NK-92 (cell line): ENCODE results near the gene VPS33B.
"Not testable (repeated sequence)": the region's sequence is repeated elsewhere in the genome, so short reads cannot be mapped to it uniquely, and the experiment has no call there.

Experiments used
- DNase-seq: peaks from one replicate; lab custom pipeline; 2025; ENCODE audit not compliant: unreplicated experiment; lab: John Stamatoyannopoulos, UW

The VPS33B gene

GRCh38 chr15:91032919-91033803 is 10.8 kb upstream of the VPS33B start:
- DNase-seq = no peak

DNA sequence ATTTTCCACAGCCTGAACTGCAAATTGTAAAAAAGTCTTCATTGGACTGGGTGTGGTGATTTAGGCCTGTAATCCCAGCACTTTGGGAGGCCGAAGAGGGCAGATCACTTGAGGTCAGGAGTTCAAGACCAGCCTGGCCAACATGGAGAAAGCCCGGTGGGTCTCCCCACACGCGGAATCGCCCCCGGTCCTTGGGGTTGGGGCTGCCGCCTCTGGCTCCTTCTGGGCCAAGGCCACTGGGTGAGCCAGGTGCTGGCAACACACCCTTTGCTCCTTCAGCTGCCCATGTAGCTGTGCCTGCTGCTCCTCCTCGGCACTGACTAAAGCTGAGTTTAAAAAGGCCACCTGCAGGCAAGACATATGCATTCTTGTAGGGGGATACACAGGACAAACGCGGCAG is 9.4 kb upstream of the VPS33B start:
- no peak for DNase-seq

GRCh38 chr15:91027677-91028076 is 5.3 kb upstream of the VPS33B start:
- no peak for DNase-seq

DNA sequence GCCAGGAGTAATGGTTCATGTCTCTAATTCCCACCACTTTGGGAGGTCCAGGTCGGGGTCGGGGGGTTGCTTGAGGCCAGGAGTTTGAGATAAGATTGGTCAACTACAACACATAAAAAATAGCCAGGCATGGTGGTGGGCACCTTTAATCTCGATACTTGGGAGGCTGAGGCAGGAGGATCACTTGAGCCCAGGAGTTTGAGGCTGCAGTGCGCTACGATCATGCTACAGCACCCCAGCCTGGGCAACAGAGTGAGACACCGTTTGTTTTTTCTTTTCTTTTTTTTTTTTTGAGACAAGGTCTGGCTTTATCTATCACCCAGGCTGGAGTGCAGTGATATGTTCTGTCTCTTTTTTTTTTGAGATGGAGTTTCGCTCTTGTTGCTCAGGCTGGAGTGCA is 1.3 kb upstream of the VPS33B start:
- DNase-seq = no peak

DNA sequence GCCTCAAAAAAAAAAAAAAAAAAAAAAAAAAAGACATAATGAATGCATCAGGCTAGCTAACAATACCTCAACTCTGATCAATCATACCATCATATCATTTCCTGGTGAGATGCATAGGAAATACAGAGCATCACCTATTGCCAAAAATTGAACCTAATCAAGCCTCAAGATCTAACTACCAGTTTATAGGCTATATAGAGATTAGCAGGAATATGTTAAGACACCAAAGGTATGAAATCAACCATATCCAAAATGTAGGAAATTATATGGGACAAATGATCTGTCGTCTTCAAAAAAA is 387 bp upstream of the VPS33B start:
- no peak for DNase-seq

GRCh38 chr15:91021516-91022074 is 799 bp downstream of the VPS33B start:
- no peak for DNase-seq

DNA sequence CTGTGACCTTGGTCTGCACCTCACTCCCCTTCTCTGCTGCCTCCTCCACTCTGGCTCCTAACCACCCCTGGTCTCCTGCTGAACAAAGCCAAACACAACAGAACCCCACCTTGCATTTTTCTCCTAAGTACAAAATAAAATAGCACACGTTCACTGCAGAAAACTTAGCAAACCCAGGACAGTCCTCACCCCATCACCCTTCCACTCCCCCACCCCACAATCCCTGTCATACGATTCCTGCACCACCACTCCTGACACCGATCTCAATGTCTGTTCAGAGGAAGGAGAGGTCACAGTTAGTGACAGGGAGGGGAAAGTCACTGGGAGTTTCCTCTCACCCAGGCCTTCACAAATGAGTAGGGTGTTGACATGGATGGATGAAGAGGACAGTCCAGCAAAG is 4.2 kb downstream of the VPS33B start:
- no peak for DNase-seq

- no peak for DNase-seq
These were observed 4.7 kb downstream of the VPS33B start for GRCh38 chr15:91017716-91018115.

GRCh38 chr15:91013701-91014100 is 8.7 kb downstream of the VPS33B start:
- DNase-seq = not testable (repeated sequence)

DNA sequence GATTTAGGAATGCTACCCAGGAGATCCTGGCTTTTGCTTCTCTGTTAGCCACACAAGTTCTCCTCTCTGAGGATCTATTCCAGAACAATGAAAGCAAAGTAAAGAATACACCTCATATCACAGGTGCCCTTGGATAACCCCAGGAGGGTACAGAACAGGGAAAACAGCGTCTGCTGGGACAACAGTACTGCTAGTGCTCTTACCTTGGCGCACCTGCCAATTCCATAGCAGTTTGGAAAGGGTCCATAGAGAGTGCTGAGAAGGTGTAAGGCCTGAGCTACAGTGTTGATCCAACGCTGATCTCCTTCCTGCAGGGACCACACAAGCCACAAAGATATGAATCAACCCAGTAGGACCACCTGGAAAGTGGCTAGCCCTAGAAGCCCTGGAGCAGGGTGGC is 15.1 kb downstream of the VPS33B start:
- DNase-seq = no peak

GRCh38 chr15:91001209-91001608 is 21.2 kb downstream of the VPS33B start:
- no peak for DNase-seq

DNA sequence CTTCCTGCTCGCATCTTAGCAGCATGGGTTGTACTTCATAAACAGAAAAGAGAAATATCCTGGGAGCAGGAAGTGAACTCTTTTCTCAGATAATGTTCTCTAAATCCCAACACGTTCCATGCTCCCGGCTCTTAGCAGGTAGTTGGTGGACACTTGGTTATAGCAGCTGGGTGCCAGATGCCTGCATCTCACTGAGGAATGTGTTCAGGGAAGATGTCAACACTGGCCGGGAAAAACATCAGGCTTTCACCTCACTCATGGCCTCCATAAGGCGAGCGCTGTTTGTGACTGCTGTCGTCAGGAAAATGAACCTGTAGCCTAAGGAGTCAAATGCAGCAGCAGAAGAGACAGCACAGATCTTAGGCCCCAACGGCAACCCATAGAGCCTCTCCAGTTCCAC is 23.7 kb downstream of the VPS33B start:
- no peak for DNase-seq

GRCh38 chr15:90994417-90995311 is 27.7 kb downstream of the VPS33B start, which contains the start of gene PRC1:
PRC1 (minus strand) TSS chr15:90994535; CDS start chr15:90994417, 118 bp downstream.
- peak; percentile 96 for DNase-seq

DNA sequence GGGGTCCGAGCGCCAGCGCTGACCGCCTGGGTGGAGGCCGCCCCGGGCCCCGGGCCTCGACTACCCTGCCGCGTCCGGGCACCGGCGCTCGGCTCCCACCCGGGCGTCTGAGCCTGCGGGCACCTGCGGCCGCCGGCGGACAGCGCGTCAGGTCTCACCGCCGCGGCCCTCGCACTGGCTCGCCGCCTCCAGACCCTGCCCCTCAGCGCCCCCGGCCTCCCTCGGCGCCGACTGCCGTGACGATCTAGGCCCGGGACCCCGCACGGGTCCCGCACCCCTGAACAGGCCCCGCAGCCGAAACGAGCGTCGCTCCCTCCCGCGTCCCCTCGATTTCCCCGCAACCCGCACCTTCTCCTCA is 28.4 kb downstream of the VPS33B start:
- no peak for DNase-seq

DNA sequence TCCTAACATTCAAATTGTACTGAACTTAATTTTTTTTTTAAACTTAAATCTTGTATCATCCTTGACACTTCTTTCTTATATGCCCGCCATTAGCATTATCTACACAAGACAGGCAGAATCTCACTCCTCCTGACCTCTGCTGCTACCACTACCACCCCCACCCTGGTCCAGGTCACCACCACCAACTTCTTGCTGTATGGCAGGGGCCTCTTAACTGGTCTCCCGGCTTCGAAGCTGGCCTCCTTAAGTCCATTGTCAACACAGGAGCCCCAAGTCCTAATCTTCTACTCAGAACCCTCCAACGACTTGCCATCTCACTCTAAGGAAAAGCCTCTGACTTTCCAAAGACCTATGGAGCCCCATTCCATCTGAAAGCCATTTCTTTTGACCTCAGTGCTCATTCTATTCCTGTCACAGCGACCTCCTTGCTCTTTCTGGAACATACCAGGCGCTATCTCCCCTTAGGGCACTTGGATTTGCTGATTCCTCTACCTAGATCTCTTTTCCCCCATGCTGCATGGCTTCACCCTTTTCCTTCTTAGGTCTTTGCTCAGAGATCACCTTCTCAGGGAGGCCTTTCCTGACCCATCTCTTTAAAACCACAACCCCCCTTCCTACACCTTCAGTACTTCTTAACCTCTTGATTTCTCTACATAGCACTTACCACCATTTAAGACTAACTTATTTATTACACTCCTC is 30.7 kb downstream of the VPS33B start:
- DNase-seq = no peak

GRCh38 chr15:90990446-90990845 is 31.9 kb downstream of the VPS33B start:
- DNase-seq = no peak

GRCh38 chr15:90989040-90989768 is 33.2 kb downstream of the VPS33B start:
- no peak for DNase-seq

GRCh38 chr15:90988296-90988695 is 34.1 kb downstream of the VPS33B start:
- no peak for DNase-seq

- DNase-seq = no peak
These were observed 34.7 kb downstream of the VPS33B start for GRCh38 chr15:90987561-90988141.

DNA sequence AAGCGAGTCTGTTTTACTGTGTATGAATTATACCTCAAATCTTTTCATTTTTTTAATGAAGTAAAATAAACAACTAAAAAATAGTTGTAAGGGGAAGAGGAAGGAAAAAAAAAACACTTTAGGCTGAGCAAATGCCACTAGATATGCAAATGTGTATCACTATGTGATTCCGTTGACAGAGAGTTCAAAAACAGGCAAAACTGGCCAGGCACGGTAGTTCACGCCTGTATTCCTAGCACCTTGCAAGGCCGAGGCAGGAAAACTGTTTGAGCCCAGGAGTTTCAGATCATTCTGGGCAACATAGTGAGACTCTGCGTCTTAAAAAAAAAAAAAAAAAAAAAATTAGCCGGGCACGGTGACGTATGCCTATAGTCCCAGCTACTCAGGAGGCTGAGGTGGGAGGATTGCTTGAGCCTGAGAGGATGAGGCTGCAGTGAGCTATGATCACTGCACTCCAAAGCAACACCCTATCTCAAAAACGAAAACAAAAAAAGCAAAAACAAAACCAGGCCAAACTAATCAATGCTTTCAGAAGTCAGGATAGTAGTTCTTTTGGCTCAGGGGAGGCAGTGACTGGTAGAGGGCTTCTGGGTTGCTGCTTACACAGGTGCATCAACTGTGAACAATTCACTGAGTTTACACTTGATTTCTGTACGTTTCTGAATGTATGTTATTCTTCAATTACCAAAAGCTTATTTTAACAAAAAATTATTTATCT is 35.4 kb downstream of the VPS33B start:
- no peak for DNase-seq
